HK-2 (cell line): ENCODE results near the gene CD247.
A peak's percentile ranks its signal among the peaks of the same experiment; 100 is the strongest.

ENCODE experiments used
- DNase-seq: peaks from one replicate; pipeline ENCODE4 v3.0.0-alpha.2; 2018; ENCODE audit not compliant: unreplicated experiment

CD247 gene

DNA sequence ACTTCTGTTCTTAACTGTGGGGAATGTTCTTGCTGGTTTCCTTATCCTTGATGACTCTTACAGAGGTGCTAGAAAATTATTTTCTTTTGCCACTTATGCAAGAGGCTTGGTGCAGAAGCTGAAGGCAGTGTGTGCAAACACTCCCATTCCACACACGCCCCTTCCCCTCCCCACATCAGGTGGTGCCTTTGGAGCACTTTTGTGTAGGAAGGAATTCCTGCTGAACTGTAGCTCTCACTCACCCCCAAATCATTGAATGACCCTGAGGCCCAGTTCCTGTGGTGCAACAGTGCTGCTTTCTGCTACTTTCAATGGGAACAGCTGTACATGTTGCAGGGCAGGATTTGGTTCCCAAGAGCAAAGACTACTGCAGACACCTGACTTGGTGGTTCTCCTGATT lies 101.8 kb downstream of the CD247 start:
- DNase-seq = no peak

DNA sequence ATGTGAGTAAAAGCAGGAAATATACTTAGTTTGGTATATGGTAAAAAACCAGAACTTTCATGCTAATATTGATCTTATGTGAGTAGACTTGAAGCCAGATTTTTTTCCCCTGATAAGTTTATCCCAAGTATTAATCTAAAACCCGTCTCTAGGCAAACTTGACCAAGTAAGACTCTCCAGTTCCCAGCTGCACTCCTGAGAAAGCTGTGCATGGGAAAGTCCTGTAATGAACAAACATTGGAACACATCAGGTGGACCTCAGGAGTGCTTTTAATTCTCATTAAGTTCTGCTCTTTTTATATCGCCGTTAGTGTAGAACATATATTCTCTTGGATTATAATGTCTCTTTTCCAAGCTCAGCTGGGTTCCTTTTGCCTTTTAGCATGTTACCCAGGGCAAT lies 105.0 kb downstream of the CD247 start:
- no peak for DNase-seq

DNA sequence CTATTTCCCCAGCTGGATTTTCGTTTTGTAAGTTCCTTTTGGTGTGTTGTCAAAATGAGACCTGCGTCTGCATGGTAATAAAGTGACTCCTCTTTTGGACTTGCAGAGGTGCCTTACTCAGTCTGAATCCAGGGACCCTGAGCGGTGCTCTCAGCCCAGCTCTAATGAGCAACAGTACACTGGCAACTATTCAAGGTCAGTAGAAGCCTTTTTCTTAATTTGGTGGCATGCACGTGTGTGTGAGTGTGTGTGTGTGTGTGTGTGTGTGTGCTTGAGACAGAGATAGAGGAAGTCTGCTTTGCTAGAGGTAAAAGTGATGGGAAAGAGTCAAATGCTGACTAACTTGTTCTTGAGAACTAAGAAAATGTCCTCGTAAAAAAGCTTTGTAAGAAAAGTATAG lies 105.4 kb downstream of the CD247 start:
- no peak for DNase-seq

DNA sequence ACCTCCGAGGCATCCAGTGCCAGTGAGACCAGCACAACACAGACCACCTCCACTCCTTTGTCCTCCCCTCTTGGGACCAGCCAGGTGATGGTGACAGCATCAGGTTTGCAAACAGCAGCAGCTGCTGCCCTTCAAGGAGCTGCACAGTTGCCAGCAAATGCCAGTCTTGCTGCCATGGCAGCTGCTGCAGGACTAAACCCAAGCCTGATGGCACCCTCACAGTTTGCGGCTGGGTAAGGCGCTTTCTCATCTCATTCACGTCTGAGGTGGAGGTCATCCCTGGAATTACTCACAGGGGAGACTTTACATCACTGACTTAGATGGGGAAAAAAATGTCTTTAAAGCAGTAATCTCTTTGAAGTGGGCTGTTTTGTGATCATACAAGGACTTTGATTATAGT lies 106.3 kb downstream of the CD247 start:
- no peak for DNase-seq

DNA sequence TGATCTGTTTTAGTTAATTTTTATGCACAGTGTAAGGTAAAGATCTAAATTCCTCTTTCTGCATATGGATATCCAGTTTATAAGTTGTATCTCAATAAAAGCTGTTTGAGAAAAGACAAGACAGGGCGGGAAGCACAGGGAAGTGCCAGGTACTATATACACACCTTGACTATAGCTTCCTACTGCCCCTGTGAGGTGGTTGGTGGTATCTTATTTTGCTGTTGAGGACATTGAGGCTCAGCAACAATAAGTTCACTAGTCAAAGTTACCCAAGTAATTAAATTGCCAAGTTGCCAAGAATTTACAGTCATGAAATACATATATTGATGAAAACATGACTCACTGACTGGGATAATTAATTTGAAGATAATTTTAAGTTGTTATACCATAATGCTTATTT lies 109.1 kb downstream of the CD247 start:
- DNase-seq = no peak

DNA sequence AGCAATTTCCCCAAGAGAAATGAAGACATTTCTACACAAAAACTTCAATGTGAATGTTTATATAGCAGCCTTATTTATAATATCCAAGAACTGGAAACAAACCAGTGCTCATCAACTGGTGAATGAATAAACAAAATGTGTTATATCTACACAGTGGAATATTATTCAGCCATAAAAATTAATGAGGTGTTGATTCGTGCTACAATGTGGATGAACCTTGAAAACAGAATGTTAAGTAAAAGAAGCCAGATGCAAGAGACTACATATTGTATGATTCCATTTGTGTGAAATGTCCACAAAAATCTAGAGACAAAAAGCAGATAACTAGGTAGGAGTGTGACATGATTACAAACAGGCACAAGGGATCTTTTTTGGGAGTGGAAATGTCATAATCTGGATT lies 110.0 kb downstream of the CD247 start:
- DNase-seq = no peak

DNA sequence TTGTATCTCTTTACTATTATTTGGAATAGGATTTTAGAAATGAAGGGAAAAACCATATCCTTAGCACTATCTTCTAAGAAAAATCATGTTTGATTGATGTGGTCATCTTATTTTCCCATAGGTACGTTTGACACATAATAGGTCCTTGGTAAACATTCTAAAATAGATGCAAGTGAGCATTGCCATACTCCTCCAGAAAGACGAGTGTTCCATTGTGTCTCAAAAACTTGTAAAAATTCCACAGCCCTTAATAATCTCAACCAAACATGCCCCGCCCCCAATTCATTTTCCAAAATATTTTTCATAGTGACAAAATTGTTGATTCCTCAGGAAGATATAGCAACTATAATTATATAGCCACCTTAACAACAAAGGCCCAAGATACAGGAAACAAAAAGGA lies 113.4 kb downstream of the CD247 start:
- no peak for DNase-seq

DNA sequence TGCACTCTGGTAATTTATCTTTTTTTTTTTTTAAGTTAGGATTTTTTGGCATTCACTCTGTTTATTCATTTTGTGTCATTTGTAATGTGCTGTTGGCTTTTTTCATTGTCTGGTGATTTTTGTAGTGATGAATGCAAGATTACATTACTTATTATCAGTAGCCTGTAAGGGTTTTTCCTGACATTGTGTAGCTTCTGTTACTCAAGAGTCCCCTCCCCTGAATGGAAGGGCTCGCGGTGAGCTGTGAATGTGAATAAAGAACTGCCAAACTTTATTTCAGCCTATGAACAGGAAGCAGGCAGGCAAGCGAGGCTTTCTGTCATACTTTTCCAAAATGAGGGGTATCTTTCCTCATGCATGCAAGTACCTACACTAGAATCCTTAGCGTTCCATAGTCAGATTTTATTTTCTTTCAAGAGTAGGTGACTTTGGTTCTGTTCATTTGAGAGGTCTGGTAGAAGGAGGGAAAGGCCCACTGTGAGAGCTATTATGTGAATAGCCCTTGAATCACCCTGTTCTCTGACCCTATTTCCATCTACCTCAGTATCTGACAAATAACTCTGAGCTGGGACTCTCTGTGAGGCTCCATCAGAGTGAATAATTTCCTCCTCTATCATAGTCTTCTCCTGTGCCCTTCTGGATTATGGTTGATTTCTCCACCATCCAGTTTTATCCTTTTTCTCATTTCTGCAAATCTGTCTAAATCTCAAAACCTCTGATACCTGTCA lies 114.0 kb downstream of the CD247 start:
- no peak for DNase-seq

DNA sequence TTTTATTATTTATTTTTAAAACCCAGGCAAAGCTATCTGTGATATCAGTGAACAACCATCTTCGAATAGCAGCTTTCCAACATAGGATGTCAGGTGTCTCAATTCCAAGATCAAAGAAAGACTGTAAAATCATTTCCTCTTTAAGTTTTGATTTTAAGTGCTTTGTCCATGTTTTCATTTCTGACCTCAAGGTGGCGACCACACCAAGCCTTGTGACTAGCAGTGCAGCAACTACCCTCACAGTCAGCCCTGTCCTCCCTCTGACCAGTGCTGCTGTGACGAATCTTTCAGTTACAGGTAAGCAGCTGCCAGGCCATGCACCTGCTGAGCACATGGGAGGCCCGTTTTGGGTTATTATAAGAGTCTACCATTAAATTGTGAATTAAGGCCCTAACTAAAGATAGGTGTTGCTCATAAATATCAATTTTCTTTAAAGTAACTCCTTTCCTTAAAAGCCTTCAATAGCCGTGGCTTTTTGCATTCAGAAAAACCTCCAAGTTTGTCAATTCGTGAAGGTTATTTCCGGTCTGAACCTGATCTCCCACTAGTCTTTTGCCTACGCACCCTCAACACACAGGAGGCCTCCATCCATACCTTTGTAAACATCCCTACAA lies 117.0 kb downstream of the CD247 start:
- DNase-seq = peak; percentile 33

DNA sequence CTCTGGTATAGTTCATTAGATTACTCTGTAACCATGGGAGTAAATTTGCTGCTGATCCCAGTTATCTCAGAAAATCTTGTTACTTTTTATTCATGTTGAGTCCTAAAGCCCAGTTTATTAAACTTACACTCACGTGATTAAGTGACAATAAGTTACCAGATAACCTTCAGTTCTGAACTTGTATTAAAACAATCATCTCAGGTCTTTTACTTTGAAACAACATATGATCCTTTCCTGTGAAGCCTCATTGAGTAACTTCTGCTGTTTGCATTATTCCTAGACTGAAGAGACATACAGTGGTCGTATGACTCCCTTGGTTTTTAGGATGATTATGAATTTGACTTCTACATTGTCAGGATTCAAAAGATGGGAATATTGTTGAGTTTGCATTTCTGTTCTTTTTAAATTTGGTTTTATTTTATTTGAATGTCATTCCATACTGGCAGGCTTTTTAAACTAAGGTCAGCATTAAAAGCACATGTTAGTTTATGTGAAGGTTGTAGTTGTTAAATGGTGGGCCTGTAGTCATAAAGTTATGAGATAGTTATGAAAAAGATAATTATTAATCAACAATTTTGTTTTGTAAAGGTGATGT lies 117.9 kb downstream of the CD247 start:
- DNase-seq = no peak

DNA sequence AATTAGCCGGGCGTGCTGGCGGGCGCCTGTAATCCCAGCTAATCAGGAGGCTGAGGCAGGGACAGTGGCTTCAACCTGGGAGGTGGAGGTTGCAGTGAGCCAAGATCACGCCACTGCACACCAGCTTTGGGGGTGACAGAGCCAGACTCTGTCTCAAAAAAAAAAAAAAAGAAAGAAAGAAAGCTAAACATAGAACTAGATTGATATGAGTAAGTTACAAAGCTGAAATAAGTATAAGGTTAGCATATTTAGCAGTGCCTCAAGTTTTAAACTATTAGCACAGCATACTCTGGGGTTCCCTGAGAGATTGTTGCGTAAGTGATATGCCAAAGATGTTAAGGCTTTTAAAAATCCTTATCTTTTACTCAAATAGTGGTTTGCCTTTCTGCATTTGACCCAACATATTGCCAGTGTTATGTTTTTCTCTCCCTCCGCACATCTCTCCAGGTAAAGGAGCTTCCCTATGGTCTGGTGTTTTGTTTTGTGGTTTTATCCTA lies 126.1 kb downstream of the CD247 start:
- DNase-seq = no peak

DNA sequence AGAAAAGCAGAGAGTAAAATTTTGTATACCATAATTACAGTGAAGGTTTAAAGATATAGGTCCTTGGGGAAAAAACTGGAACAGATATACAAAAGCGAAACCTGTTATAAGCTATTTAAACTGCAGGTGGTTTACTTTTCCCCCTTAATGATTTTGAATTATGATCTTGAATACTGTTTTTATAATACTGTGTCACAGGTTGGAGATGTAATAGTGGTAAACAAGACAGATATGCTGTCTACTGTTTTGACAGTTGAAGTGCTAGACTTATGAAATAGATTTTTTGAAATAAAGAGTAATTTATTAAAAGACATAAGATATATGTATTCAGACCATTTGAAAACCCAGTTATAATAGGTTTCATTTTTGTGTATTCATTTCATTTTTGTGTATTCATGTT lies 129.4 kb downstream of the CD247 start:
- no peak for DNase-seq

DNA sequence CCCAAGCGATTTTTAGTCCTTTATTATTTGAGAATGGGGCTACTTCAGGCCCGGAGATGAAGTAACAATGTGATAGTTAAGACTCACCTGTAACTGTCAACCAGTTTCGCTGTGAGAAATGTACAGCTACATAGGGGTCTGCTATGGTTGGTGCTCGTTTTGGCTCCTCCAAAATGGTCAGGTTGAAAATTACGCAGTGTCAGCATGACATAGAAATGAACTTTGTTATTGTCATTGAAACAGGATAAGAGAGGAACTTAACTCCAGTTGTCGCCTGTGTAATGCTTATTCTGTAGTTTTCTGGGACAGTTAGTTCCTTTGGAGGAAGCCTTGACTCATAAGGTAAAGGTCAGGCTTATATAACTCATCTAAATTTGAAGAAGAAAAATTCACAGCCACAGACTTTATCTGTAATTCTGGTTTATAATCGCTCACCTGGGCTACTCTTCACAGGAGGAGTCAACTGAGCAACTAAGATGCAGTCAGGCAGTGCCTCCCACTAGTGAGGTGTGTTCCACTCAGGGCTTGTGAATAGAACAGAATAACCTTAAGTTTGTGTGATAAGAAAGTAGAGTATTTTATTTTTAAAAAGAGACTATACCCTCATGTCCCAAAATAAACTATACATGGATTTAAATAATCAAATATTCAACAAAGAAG lies 130.9 kb downstream of the CD247 start:
- no peak for DNase-seq
